ENCODE measurements around the gene AMER3. TPM values are rescaled to one million over a fixed set of nuclear protein-coding genes. Genes with fewer than 3 reads are reported as not detected.

The AMER3 gene
- polyA plus RNA-seq, 1 of the 3 experiments (the other 2 are of a cell fraction) = under 0.01 TPM

DNA sequence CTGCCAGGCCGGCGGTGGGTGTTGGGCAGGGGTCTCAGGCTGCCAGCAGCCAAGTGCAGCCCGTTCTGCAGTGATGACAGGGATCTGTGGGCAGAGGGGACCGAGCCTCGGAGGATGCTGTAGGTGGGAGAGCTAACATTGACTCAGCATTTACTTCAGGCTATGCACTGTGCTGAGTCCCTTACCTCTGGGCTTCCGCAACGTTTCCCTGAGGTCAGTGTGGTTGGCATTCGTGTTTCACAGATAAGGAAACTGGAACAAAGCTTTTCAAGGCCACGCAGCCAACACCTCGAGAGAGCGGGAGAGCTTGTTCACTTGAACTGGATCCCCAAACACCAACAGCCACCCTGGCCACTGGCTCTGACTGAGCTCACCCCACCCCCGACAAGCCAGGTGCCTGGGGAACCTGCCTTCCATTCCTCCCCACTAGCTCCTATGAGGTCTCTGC is 27.3 kb upstream of the AMER3 start (continued):
- TF ChIP-seq, protein P1, sequence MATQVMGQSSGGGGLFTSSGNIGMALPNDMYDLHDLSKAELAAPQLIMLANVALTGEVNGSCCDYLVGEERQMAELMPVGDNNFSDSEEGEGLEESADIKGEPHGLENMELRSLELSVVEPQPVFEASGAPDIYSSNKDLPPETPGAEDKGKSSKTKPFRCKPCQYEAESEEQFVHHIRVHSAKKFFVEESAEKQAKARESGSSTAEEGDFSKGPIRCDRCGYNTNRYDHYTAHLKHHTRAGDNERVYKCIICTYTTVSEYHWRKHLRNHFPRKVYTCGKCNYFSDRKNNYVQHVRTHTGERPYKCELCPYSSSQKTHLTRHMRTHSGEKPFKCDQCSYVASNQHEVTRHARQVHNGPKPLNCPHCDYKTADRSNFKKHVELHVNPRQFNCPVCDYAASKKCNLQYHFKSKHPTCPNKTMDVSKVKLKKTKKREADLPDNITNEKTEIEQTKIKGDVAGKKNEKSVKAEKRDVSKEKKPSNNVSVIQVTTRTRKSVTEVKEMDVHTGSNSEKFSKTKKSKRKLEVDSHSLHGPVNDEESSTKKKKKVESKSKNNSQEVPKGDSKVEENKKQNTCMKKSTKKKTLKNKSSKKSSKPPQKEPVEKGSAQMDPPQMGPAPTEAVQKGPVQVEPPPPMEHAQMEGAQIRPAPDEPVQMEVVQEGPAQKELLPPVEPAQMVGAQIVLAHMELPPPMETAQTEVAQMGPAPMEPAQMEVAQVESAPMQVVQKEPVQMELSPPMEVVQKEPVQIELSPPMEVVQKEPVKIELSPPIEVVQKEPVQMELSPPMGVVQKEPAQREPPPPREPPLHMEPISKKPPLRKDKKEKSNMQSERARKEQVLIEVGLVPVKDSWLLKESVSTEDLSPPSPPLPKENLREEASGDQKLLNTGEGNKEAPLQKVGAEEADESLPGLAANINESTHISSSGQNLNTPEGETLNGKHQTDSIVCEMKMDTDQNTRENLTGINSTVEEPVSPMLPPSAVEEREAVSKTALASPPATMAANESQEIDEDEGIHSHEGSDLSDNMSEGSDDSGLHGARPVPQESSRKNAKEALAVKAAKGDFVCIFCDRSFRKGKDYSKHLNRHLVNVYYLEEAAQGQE (IDR thresholded peaks at IDR 0.05; ENCODE audit: low read depth, low read length) = no peak
- TF ChIP-seq FOSL2 (IDR thresholded peaks at IDR 0.05; ENCODE audit: borderline replicate concordance, low read depth) (no peak), FOXM1 (IDR thresholded peaks at IDR 0.05; ENCODE audit: low read depth) (no peak), RCOR1 (IDR thresholded peaks at IDR 0.05; ENCODE audit: low read length) (no peak), TCF12 (IDR thresholded peaks at IDR 0.05) (no peak), TEAD4 (IDR thresholded peaks at IDR 0.05; ENCODE audit: borderline replicate concordance, insufficient read depth) (no peak), MXI1 (IDR thresholded peaks at IDR 0.05; ENCODE audit: low read depth, low read length) (no peak)

GRCh38 chr2:130728549-130729316 is 26.6 kb upstream of the AMER3 start, which contains the start of gene GPR148:
TSS of gene GPR148 (plus strand) at chr2:130729070. CDS start at chr2:130729152, 82 bp downstream.
- Histone ChIP-seq H3K9me2 (no peaks in the 10 kb centered on the region), H3K36me3 (replicated peaks in 1 of 2; ENCODE audit: control insufficient read depth in 1 of 2, insufficient read depth in 2 of 2, low read length in 1 of 2) (no peaks in the 10 kb centered on the region), H4K20me1 (ENCODE audit: insufficient read depth) (no peaks in the 10 kb centered on the region), H3K4me1 (ENCODE audit: control insufficient read depth in 1 of 2, insufficient read depth in 2 of 2, low read depth in 1 of 2, low read length in 1 of 2) (peaks cover 0 to 25% of the 10 kb centered on the region in 2 experiments; a peak in 2 of 4 replicates), H3K9me3 (no peaks in the 10 kb centered on the region), H3K79me2 (ENCODE audit: insufficient read depth) (no peaks in the 10 kb centered on the region), H2AFZ (ENCODE audit: low read depth) (no peak within 1 kb of the TSS), H3K4me2 (peak within 1 kb of the TSS; percentile 88), H3K27me3 (ENCODE audit: insufficient read depth) (no peaks in the 10 kb centered on the region), H3K27ac (ENCODE audit: low read depth in 2 of 2, low read length in 1 of 2) (peak within 1 kb of the TSS in 1 of 2 experiments; percentile 11; a peak in 1 of 4 replicates), H3K9ac (no peak within 1 kb of the TSS), H3K4me3 (ENCODE audit: low read depth in 2 of 2, low read length in 1 of 2) (peak within 1 kb of the TSS; percentile 46 to 62), H3F3A (replicated peaks; ENCODE audit: insufficient read depth) (no peaks in the 10 kb centered on the region)
- ChIA-PET POLR2A (interaction anchor here (3.1 kb wide), 1 partner anchor 15 kb away, joined by 20 read pairs; no protein-coding TSS in a partner anchor), CTCF (interaction anchor here (0.9 to 1.8 kb wide), 3 partner anchors 10 to 236 kb away, joined by 4 to 7 read pairs (median 4); no protein-coding TSS in a partner anchor)
- 86% methylated on average over 4 of the region's 8 CpGs for WGBS (ENCODE audit: low lambda C conversion rate)
- TF ChIP-seq RAD21 (IDR thresholded peaks at IDR 0.05; ENCODE audit: low read length) = no peak
- no peak for TF ChIP-seq YY1 (IDR thresholded peaks at IDR 0.05; ENCODE audit: low read depth)
- TF ChIP-seq FOSL2 (IDR thresholded peaks at IDR 0.05; ENCODE audit: borderline replicate concordance, low read depth) = no peak
- TF ChIP-seq GABPA (IDR thresholded peaks at IDR 0.05; ENCODE audit: low read depth) = no peak
- TF ChIP-seq NFIC (IDR thresholded peaks at IDR 0.05; ENCODE audit: borderline replicate concordance) = no peak
- TF ChIP-seq MAX (IDR thresholded peaks at IDR 0.05; ENCODE audit: low read depth) = no peak
- no peak for TF ChIP-seq MXI1 (IDR thresholded peaks at IDR 0.05; ENCODE audit: low read depth, low read length)
- TF ChIP-seq, protein P2, sequence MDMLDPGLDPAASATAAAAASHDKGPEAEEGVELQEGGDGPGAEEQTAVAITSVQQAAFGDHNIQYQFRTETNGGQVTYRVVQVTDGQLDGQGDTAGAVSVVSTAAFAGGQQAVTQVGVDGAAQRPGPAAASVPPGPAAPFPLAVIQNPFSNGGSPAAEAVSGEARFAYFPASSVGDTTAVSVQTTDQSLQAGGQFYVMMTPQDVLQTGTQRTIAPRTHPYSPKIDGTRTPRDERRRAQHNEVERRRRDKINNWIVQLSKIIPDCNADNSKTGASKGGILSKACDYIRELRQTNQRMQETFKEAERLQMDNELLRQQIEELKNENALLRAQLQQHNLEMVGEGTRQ (IDR thresholded peaks at IDR 0.05; ENCODE audit: borderline replicate concordance, low read depth, low read length) = no peak
- no peak for TF ChIP-seq TCF12 (IDR thresholded peaks at IDR 0.05)
- no peak for TF ChIP-seq ELF1 (IDR thresholded peaks at IDR 0.05)
- TF ChIP-seq GATA2 (CRISPR knock-in tag; IDR thresholded peaks at IDR 0.05) = no peak
- no peak for TF ChIP-seq FOXM1 (IDR thresholded peaks at IDR 0.05; ENCODE audit: low read depth)
- no peak for TF ChIP-seq EZH2phosphoT487 (IDR thresholded peaks at IDR 0.05; ENCODE audit: borderline replicate concordance, low read depth)
- no peak for TF ChIP-seq POLR2AphosphoS5 (IDR thresholded peaks at IDR 0.05; ENCODE audit: low read depth, low read length)
- no peak for TF ChIP-seq JUND (IDR thresholded peaks at IDR 0.05)
- TF ChIP-seq RCOR1 (IDR thresholded peaks at IDR 0.05; ENCODE audit: low read length) = no peak
- TF ChIP-seq NRF1 (IDR thresholded peaks at IDR 0.05; ENCODE audit: low read depth, low read length) = no peak
- no peak for DNase-seq

Data from SK-N-SH (cell line).